GM19043 (cell line): ENCODE data around the gene PCP4.

ENCODE experiments used
- ATAC-seq: cut with Tn5 transposase; IDR thresholded peaks from one replicate; pipeline ENCODE4 v1.9.1; 2021; ENCODE audit warnings: low read depth; ENCODE audit not compliant: unreplicated experiment

Gene PCP4

DNA sequence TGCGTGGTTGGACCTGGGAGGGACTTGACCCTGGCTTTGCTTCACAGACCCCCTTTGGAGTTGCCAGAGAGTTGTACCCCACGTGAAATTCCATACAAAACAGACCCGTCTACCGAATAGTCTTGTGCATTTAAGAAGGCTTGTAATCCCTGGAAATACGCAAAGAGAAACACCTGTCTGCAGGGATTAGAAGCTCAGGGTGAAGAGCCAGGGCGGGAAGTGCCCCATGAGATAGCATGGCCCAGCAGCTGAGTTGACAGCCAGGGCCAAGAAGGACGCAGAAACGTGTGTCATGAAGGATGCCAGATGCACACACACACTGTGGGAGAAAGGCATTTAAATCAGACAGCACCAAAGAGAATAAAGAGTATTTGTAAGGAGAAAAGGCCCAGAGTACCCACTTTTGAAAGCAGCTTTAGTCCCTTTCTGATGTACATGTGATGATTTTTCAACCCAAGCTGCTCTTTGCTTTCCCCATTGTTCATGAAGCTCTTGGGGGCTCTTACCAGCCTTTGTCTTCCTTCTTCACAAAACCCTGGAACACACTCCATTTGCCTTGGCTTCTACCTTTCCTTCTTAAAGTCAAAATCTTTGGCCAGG is 46.6 kb downstream of the PCP4 start:
- no peak for ATAC-seq

DNA sequence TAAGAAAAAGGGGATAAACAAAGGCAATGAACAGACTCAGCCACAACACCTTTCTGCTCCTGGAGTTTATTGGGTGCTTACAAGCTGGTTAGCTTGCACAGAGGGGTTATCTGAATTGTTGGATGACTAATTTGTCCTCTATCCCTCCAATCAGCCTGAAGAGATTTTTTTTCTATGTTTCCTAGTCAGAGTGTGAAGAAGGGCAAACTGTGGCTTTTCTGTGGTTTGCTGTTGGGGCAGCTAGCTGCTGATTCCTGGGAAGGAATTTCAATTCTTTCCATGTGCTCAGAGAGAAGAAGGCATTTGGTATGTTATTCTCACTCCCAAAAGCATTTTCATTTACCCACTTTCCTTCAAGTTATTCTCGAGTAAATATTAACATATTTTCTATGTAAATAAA is 48.6 kb downstream of the PCP4 start:
- ATAC-seq: no peak

DNA sequence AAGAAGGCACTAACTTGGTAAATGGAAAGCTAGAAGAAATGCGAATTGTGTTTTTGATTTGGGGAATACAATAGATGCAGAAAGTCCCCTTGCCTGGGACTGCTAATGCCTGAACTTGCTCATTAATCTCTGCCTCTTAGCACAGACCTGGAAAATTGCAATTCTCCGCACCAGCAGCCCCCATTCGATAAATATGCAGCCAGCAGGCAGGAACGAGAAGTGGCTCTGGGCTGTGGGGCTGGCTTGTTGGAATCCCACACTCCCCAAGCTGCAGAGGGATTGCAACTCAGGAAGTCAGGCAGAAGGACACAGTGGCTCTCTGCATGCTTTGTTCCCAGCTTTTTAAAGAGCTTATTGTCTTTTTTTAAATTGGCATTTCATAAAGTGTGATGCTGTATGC is 51.3 kb downstream of the PCP4 start:
- no peak for ATAC-seq

DNA sequence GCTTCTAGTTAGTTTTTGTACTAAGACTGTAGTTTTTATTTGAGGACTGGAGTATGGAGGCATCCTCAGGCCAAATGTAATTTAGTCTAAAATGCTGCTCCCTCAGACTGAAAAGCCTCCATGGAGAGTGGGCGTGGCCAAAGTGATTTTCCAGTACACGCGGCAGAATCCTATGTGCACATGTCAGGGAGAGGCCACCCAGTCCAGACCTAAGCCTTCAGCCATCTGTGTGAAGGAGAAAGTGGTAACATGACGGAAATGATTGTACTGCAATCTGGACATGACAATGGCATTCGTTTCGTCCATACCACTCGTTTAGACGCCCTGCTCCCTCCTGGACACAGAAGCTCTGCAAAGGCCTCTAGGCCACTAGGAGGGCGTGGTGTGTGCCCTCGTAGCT is 56.2 kb downstream of the PCP4 start:
- ATAC-seq: no peak

DNA sequence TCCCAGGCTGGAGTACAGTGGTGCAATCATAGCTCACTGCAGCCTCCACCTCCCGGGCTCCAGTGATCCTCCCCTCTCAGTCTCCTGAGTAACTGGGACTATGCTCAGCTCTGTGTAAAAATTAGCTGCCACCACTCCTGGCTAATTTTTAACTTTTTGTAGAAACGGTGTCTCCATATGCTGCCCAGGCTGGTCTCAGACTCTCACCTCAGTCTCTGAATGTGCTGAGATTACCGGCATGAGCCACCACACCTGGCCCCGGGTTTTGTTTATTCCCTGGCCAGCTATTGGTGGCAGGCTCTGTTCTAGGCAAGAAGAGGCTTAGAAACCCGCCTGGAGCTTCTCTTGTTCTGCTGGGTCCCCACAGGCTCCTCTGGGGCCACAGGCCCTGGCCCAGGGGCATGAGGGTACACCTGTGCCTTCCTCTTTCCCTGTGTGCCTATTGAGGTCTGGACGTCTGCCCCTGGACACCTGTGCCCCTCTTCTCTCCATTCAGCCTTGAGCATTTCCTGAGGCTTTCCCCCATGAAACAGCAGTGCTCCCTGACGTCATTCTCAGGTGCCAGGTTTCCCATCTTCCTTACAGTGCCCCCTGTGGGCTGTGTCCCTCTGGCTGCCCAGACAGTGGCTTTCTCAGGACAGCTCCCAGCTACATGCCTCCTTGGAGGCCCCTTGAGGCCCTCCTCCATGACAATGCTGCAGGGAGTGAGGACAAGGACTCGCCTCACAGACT is 57.5 kb downstream of the PCP4 start:
- no peak for ATAC-seq

DNA sequence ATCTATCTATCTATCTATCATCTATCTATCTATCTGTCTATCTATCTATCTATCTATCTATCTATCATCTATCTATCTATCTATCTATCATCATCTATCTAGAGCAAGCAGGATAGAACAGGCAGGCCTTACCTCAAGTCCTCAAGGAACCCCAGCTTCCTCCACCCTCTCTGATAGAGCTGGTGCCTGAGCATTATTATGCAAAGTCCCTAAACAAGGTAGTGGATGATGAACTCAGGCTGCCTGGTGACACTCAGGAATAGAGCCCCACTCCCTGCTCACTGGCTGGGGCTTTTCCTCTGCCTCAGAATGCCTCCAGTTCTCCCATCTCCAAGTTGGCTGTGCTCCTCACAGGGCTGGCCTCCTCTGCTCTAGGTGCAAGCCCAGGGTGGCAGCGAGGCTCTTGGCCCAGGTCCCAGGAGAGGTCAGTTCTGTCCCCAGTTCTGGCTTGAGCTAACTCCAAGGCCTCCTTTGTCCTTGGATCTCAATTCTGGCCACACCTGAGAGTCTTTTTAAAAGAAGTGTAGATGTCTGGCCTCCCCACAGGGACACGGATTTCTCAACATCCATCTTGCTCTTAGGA is 60.2 kb downstream of the PCP4 start:
- no peak for ATAC-seq

DNA sequence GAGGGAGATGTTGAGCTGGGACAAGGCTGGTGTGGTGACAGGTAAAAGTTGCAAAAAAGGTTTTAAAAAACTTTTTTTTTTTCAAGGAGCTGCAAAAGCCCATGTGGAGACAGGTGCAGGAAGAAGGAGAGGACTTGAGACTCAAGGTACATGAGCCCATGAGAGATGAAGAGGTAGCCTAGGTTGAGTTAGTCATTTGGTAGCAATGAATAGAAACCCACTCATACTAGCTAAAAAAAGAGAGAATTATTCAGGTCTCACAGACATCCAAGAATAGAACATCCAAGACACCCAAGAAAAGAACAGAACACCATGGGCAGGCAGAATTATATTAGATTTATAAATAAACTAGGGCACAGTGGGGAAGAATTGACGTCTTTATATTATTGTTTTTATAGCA is 65.1 kb downstream of the PCP4 start:
- no peak for ATAC-seq

DNA sequence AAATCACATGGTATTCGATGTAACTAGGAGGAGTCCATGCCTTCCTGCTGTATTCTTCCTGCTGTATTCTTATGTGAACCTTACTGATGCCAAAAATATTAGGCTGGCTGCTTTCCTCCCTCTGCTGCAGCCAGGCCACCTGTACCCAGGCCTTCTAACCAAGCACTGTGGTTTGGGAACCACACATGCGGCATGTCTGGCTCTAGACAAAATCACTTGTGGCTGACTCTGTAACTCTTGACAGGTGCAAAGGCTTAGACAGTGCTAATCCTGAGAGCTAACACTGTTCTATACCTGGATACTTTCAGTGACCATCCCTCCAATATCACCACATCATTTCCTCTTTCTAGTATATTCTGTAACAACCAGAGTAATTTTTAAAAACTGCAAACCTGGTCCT is 67.7 kb downstream of the PCP4 start:
- ATAC-seq: no peak

DNA sequence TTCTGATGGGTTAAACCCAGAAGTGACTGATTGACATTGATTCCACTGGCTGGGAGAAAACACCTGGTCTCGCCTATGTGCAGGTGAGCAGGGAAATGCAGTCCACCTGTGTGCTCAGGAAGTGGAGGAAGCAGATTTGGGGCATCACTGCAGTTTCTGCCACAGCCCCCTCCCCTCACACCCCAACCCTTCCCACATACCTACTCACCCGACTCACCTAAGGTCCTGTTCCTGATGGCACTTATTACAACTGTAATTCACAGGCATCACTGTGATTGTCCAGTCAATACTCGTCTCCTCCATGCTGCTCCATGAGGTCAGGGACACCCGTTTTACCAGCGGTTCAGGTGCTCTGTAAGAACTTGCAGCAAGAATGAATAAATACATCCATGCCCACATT is 68.5 kb downstream of the PCP4 start:
- no peak for ATAC-seq

DNA sequence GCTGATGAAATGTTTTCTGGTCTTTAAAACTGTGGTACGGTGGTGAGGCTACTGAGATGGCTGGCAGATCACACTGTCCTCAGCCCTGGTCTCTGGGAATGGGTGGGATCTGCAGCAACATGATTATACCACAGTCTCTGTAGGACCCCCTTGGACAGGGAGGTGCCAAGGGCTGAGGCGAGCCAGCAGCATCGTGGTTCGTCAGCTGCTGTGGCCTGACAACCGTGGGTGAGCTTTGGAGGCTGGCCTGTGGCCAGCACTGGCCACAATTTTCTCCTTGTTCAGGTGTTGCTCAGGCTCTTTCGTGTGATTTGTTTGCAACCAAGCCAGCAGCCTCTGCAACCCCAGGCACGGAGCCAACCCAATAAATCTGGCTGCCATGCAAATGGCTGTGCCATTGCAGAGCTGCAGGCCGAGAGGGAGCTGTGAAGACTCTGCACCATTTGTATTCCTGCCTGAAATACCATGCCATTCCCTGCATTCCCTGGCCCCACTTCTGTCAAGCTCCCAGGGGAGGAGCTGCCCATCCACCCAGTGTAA is 70.9 kb downstream of the PCP4 start:
- ATAC-seq: no peak

DNA sequence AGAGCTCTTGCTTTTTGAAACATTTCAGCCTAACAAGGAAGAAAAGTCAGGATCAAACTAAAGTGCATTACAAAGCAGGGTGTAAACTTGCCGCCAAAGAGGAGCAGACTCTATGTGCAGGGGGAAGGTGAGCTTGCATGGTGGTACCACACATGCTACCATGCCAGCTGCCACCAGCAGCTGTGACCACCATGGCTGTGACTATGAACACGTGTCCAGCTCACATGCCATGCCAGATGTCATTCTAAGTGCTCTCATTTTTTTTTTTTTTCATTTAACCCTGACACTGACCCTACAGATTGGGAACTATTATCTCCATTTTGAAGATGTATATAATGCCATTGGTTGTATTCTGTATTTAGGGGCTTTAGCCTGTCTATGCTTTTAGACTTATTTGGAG is 79.0 kb downstream of the PCP4 start:
- ATAC-seq: no peak

DNA sequence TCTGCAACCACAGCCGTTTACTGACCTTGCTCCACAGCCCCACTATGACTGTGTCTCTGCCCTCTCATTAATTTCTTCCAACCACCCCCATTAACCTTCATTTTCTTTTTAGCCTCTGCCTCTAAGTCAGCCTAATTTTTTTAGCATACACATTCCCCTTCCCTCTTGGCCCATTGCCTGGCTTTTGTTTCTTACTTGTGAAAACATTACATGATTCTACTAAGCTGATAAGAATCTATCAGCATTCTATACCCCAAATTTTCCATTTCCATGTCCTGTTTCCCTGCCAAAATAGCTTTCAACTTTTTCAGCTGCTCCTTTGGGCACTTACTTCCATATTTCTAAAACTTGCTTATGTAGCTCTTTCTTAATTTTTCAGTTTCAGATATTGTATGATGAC is 79.8 kb downstream of the PCP4 start:
- no peak for ATAC-seq

DNA sequence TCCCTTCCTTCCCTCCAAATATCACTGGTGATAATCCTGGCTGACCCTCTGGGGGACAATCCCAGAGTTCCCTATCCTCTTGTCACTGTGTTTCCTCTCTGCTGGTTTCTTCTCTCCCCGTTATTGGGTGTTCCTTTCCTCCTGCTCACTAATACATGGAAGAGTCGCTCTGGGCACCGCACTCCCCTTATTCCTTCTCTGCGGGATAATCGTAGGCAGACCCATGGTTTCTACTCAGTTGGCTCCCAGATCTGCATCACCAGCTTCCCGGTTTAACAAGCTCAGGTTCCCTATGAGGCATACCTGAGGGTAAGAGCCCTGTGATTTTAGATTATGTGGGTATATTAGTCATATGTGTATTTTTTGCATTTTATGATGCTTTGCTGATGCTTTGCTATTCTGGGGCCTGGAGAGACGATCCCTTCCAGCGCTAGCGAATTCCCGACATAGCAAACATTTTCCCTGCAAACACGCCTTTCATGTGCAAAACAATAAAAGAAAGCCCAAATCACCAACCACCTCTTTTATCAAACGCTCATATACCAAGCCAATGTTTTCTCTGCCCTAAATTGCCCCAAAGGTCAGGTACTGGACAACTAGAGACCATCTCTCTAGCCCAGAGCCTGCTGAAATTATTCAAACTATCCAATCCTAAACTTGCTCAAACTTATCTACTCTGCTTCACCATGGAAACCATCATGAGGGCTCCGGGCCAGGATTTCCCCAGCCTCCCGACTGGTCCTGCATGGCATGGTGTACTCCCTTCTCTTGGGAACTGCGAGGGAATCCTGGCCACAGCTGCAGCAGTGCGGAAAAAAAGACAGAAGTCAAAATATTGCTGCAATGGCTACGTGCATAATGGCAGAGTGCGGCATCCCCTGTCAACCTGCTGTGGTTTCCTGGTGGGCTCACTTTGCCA is 84.2 kb downstream of the PCP4 start:
- ATAC-seq: no peak

DNA sequence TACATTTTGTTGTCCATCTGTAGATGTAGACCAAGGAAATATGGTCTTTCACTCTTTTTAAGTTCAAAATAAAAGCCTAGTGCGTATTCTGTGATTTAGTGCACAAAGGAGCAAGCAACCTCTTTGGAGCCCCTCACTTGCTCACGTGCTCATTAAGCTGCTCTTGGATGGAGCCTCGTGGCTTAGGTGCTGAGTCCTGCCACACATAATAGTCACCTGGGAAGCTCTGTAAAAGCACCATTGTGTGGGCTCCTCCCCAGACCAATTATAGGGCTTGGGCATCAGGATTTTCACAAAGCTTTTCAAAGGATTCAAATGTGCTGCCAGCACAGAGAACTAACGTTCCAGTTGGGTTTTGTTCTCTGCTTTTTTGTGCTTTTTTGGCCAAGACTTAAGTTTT is 85.0 kb downstream of the PCP4 start:
- no peak for ATAC-seq

DNA sequence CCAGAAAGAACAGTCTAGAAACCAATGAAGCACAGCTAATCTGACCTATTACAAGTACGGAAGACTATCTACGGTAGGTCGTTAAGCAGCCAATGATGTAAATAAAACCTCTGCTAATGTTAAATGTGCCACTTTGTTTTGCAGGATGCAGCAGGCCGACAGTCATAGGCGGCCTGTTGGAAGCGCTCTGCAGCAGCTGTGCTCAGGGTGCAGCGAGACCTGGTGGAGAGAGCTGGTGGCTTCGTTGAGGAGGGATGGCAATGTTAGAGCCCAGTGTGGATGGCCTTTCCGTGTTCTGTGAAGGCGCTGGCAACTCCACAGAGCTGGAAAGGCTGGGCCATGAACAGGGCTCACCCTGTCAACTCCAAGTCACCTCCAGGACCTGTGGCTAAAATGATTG is 87.3 kb downstream of the PCP4 start:
- no peak for ATAC-seq

DNA sequence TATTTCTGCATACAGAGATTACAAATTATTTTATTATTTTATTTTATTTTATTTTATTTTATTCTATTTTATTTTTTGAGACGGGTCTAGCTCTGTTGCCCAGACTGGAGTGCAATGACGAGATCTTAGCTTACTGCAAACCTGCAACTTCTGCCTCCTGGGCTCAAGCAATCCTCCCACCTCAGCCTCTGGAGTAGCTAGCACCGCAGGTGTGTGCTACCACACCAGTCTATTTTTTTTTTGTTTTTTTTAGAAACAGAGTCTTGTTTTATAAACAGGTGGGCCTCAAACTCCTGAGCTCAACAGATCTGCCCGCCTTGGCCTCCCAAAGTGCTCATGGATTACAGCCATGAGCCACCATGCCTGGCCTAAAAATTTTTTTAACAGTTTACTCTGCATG is 88.1 kb downstream of the PCP4 start:
- no peak for ATAC-seq

DNA sequence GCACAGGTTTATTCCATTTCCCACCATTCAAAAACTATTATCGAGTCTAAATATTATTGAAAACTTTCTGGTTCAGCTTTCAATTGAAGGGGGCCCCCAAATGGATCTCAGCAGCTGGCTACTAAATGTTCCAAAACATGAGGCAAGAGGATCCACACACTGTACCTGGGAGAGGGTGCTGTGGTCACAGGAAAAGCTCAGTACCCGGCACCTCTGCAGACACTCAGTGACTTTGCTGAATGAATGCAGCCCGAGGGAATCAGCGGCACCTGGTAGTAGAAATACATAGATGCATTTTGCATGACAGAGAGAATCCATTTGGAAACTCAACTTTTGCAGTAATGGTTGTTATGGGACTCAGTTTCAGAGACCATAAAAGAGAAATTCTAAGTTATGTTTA is 89.3 kb downstream of the PCP4 start:
- no peak for ATAC-seq

DNA sequence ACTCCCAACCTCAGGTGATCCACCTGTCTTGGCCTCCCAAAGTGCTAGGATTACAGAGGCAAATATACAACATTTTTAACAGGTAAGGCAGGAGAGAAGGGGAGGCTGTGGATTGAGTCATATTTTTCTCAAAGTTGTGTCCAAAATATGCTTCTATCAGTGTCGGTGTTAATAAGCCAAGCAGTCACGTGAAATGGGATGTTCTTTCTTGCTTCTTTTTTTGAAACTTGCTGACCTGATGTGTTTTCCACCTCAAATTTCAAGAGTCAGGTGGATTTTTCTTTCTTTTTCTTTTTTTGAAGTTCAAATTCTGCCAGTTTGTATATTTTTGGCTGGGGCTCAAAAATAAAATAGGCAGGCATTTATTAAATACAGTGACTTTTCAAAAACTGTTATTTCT is 91.5 kb downstream of the PCP4 start:
- ATAC-seq: no peak

DNA sequence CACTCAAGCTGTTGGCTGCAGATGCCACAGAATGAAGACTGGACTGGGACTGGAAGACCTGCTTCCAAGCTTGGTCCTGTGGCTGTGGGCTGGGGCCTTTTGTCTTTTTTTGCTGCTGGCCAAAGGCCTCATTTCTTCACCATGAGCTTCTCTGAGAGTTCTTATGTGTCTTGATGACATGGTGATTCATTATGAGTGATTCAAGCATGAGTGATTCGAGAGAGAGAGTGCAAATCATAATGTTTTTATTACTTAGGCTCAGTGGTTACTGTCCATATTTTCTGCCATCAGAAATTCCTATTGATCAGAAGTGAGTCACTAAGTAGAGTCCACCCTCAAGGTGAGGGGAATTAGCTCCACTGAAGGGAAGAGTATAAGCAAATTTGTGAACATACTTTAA is 94.0 kb downstream of the PCP4 start:
- no peak for ATAC-seq

DNA sequence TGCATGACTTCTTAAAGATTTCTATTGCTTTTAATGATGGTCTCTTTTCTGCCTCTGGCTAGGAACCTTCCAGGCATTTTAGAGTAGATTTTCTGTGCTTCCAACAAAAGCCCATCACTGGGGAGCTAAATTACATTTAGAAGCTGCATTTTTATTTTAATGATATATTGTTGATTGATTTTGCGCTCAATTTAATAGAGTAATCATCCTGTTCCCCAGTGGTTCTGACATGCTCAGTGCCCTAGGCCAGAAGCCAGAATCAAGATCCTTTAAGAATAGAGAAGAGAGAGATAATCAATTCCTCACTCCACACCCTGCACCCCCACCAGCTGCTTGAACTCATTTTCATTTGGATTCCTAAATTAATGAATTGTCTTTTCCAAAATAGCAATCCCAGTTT is 97.8 kb downstream of the PCP4 start:
- no peak for ATAC-seq

DNA sequence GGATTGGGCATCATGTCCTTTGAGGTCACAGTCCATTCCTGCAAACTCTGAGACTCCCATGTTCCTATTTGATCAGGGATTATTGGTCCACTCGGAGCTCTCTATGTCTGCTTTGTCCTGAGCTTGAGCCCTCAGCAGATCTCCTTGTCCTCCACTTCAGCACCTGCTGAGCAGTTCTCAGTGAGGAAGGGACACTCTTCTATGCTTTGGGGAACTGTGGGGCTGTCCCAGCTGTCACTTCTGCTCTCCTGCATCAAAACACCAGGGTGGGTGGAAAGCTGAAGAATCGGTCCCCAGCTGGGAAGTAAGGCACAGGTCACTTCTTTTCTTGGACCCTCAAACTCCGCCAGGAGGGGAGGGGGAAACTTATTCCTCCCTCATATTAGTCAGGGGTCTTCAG is 99.5 kb downstream of the PCP4 start:
- no peak for ATAC-seq
